GM12878 (cell line): Measurements from ENCODE around the gene UGT1A6. TPM values are rescaled to one million over a fixed set of nuclear protein-coding genes. Genes with fewer than 3 reads are reported as not detected.

Experiments used
- ATAC-seq: fragments of 200-7000 bp; cut with Tn5 transposase; 3 replicates; pipeline ENCODE4 v1.9.1; 2020; ENCODE audit warnings: mild to moderate bottlenecking, moderate library complexity
- BruUV-seq: library from RNA; stranded (reverse); fragments of 400-500 nt; replicated peaks from 2 replicates; lab custom pipeline; 2021; lab: Mats Ljungman, UMichigan
- CTCF ChIA-PET: fragments of 300-600 bp; sonication (Branson Sonifier 250); formaldehyde crosslinking; extraction: SDS; loops from one replicate; lab custom pipeline; 2021; ENCODE audit warnings: inconsistent platforms; lab: Yijun Ruan, JAX
- POLR2A ChIA-PET: fragments of 350-600 bp; formaldehyde crosslinking; extraction: SDS; loops from one replicate; lab custom pipeline; 2021; ENCODE audit warnings: inconsistent platforms; lab: Charles Lee
- RAD21 ChIA-PET: fragments of 300-600 bp; sonication (Branson Sonifier 250); formaldehyde crosslinking; loops from one replicate; lab custom pipeline; 2023; ENCODE audit warnings: antibody characterized with exemption; ENCODE audit not compliant: unreplicated experiment; lab: Charles Lee
- SMC1A ChIA-PET: fragments of 300-600 bp; sonication (Branson Sonifier 250); formaldehyde crosslinking; loops from one replicate; lab custom pipeline; 2023; ENCODE audit not compliant: unreplicated experiment, uncharacterized antibody; lab: Charles Lee
- DNase-seq: peaks from one replicate; pipeline ENCODE4 v3.0.0-alpha.2; 2011; ENCODE audit warnings: low read depth, low spot score
- FAIRE-seq: peaks from 3 replicates; lab custom pipeline; 2011; peaks lifted over from hg19 to GRCh38; lab: Jason Lieb, UNC
- H2AFZ ChIP-seq: 2 replicates; pipeline ENCODE4 v1.6.0; 2011; ENCODE audit warnings: low read depth, low read length, control low read depth; ENCODE audit not compliant: control insufficient read depth
- H3K27ac ChIP-seq: 2 replicates; pipeline ENCODE4 v1.5.1; 2011; ENCODE audit warnings: control low read depth; ENCODE audit not compliant: control insufficient read depth, insufficient read depth
- H3K27me3 ChIP-seq, 2 experiments: replicated peaks in 1 of 2; 2 replicates each; pipeline versions ENCODE4 v1.6.0 to v1.6.1; 2011; ENCODE audit warnings: low read length in 1 of 2; ENCODE audit not compliant: control insufficient read depth in 2 of 2, insufficient read depth in 2 of 2
- H3K36me3 ChIP-seq, 2 experiments: 2 replicates each; pipeline ENCODE4 v1.5.1; 2011; ENCODE audit warnings: low read length in 1 of 2; ENCODE audit not compliant: control insufficient read depth in 2 of 2, insufficient read depth in 2 of 2
- H3K4me1 ChIP-seq: 2 replicates; pipeline ENCODE4 v1.6.1; 2011; ENCODE audit warnings: mild to moderate bottlenecking, low read length, moderate library complexity, mixed read lengths; ENCODE audit not compliant: control insufficient read depth, insufficient read depth
- H3K4me2 ChIP-seq: 2 replicates; pipeline ENCODE4 v1.6.0; 2011; ENCODE audit warnings: control low read depth; ENCODE audit not compliant: control insufficient read depth, insufficient read depth
- H3K4me3 ChIP-seq: fragments of 200-600 bp; sonication (generic); 2 replicates; pipeline ENCODE4 v1.5.1; 2016
- H3K79me2 ChIP-seq: 2 replicates; pipeline ENCODE4 v1.6.0; 2011; ENCODE audit warnings: low read length; ENCODE audit not compliant: control insufficient read depth, insufficient read depth
- H3K9ac ChIP-seq: 2 replicates; pipeline ENCODE4 v1.8.0; 2011; ENCODE audit warnings: low read length, control low read depth, mixed read lengths; ENCODE audit not compliant: control insufficient read depth, insufficient read depth
- H3K9me3 ChIP-seq: replicated peaks from 3 replicates; pipeline ENCODE4 v1.5.1; 2011; ENCODE audit warnings: mild to moderate bottlenecking, low read length; ENCODE audit not compliant: control insufficient read depth, insufficient read depth
- H4K20me1 ChIP-seq: 2 replicates; pipeline ENCODE4 v1.6.0; 2011; ENCODE audit not compliant: control insufficient read depth, insufficient read depth
- JUND ChIP-seq: IDR thresholded peaks from 2 replicates; pipeline ENCODE4 v1.6.1; 2012; ENCODE audit warnings: low read depth, mild to moderate bottlenecking, low read length, improper control_type of control experiment, moderate library complexity
- RAD51 ChIP-seq: fragments of 450-650 bp; IDR thresholded peaks from 2 replicates; pipeline ENCODE4 v1.6.1; 2016; ENCODE audit warnings: moderate library complexity, mild to moderate bottlenecking, inconsistent platforms
- SREBF2 ChIP-seq: IDR thresholded peaks from 2 replicates; pipeline ENCODE4 v1.6.1; 2012; ENCODE audit warnings: mild to moderate bottlenecking, low read length
- STAT3 ChIP-seq: IDR thresholded peaks from 2 replicates; pipeline ENCODE4 v1.6.1; 2011; ENCODE audit warnings: low read depth, low read length, improper control_type of control experiment
- WGBS: methylation state at CpG from one replicate; pipeline ENCODE4 v1.1.6; 2016; ENCODE audit warnings: low lambda C conversion rate; ENCODE audit not compliant: insufficient replicate concordance, insufficient coverage; ENCODE audit errors: missing lambda C conversion rate; 5-methylcytosine and 5-hydroxymethylcytosine counted together
- in situ Hi-C: fragments of 300-500 bp; cut with MboI; formaldehyde crosslinking; loops from 9 replicates; pipeline ENCODE4 v1.14.3; 2018; ENCODE audit warnings: mixed read lengths
- intact Hi-C: fragments of 100-400 bp; cut with micrococcal nuclease; formaldehyde crosslinking; loops from one replicate; pipeline ENCODE4 v1.14.2; 2022; ENCODE audit not compliant: unreplicated experiment
- polyA plus RNA-seq, 11 experiments: library from polyadenylated mRNA; depleted of rRNA in 4 of 11; unstranded in 6 of 11; stranded (reverse) in 5 of 11; fragments of >200 nt; fragmentation: Nextera tagmentation in 4 of 11; fragmentation: Illumina TruSeq in 1 of 11; extraction: Ambion mirVana in 4 of 11; extraction: Trizol in 1 of 11; gene quantifications; 1 replicate in 1 of 11; 2 replicates in 10 of 11; pipeline versions ENCODE4 v1.2.1 to v1.2.3, GENCODE V29; 2011 to 2016; ENCODE audit warnings: inconsistent platforms in 2 of 11, missing spikeins in 2 of 11, low read depth in 1 of 11
- total RNA-seq, 4 experiments: library from RNA; depleted of rRNA in 3 of 4; stranded (reverse); fragments of >200 nt in 3 of 4; fragmentation: Illumina TruSeq in 1 of 4; extraction: Trizol in 1 of 4; gene quantifications; 2 replicates each; pipeline versions ENCODE4 v1.2.1 to v1.2.3, GENCODE V29; 2013 to 2021
- TF ChIP-seq, protein P1 (sequence below), 3 experiments: IDR thresholded peaks in 2 of 3; conservative IDR thresholded peaks in 1 of 3; 2 replicates each; pipeline ENCODE4 v1.5.1; 2011; ENCODE audit warnings: low read depth in 3 of 3, low read length in 3 of 3, mild to moderate bottlenecking in 3 of 3, control low read depth in 2 of 3, moderate library complexity in 2 of 3, inconsistent platforms in 1 of 3, mixed read lengths in 1 of 3; ENCODE audit not compliant: control insufficient read depth in 2 of 3, insufficient read depth in 1 of 3; ENCODE audit errors: extremely low read depth in 1 of 3

UGT1A6 gene
- total and polyA plus RNA-seq, 10 of the 15 experiments (the other 5 are each of a cell fraction or from before 2014, with no cell fraction given), result not detected

DNA sequence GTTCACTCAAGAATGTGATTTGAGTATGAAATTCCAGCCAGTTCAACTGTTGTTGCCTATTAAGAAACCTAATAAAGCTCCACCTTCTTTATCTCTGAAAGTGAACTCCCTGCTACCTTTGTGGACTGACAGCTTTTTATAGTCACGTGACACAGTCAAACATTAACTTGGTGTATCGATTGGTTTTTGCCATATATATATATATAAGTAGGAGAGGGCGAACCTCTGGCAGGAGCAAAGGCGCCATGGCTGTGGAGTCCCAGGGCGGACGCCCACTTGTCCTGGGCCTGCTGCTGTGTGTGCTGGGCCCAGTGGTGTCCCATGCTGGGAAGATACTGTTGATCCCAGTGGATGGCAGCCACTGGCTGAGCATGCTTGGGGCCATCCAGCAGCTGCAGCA, 67.4 kb downstream of the UGT1A6 start, which contains the start of gene UGT1A1:
UGT1A1 (plus strand) TSS at position 228 of the 400 bp plus-strand sequence; CDS start at position 246, 18 bp downstream.
- TF ChIP-seq, protein P1, sequence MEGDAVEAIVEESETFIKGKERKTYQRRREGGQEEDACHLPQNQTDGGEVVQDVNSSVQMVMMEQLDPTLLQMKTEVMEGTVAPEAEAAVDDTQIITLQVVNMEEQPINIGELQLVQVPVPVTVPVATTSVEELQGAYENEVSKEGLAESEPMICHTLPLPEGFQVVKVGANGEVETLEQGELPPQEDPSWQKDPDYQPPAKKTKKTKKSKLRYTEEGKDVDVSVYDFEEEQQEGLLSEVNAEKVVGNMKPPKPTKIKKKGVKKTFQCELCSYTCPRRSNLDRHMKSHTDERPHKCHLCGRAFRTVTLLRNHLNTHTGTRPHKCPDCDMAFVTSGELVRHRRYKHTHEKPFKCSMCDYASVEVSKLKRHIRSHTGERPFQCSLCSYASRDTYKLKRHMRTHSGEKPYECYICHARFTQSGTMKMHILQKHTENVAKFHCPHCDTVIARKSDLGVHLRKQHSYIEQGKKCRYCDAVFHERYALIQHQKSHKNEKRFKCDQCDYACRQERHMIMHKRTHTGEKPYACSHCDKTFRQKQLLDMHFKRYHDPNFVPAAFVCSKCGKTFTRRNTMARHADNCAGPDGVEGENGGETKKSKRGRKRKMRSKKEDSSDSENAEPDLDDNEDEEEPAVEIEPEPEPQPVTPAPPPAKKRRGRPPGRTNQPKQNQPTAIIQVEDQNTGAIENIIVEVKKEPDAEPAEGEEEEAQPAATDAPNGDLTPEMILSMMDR (IDR thresholded peaks at IDR 0.05 in 2 of 3, conservative IDR thresholded peaks at IDR 0.05 in 1 of 3; ENCODE audit: control insufficient read depth in 2 of 3, extremely low read depth in 1 of 3, insufficient read depth in 1 of 3, low read depth in 3 of 3, low read length in 3 of 3), result no peak
- no peak for TF ChIP-seq STAT3
- no peak for TF ChIP-seq JUND
- peak; percentile 61; the same call in 1 of the 2 replicates for TF ChIP-seq RAD51
- TF ChIP-seq SREBF2, result no peak
- no peak within 1 kb of the TSS for H2AFZ ChIP-seq
- SMC1A ChIA-PET, result no interaction called here
- ATAC-seq (no peak), FAIRE-seq (no peak), DNase-seq (no peak)
- 28% methylated on average over 6 of the region's 6 CpGs for WGBS
- H3K9me3 ChIP-seq, result no peaks in the 10 kb centered on the region
- H3K27ac ChIP-seq, result no peak within 1 kb of the TSS
- POLR2A ChIA-PET, result no interaction called here
- intact Hi-C loops, result no loop called here
- CTCF ChIA-PET, result no interaction called here
- H3K27me3 ChIP-seq, result peaks cover 0 to 3% of the 10 kb centered on the region in 2 experiments; a peak in 1 of 4 replicates
- no TSS peak for BruUV-seq
- in situ Hi-C loops, result no loop called here
- no peak within 1 kb of the TSS for H3K4me3 ChIP-seq
- no peaks in the 10 kb centered on the region for H3K36me3 ChIP-seq
- H3K4me1 ChIP-seq, result no peaks in the 10 kb centered on the region
- H3K79me2 ChIP-seq, result no peaks in the 10 kb centered on the region
- no peak within 1 kb of the TSS for H3K4me2 ChIP-seq
- no peaks in the 10 kb centered on the region for H4K20me1 ChIP-seq
- RAD21 ChIA-PET, result interaction anchor here (1.1 kb wide), 1 partner anchor 406 kb away, joined by 3 read pairs; no protein-coding TSS in a partner anchor
- H3K9ac ChIP-seq, result no peak within 1 kb of the TSS
